Chondrocyte (in vitro differentiated cells): ENCODE data around the gene BZW2. TPM values are rescaled to one million over a fixed set of nuclear protein-coding genes. Genes with fewer than 3 reads are reported as not detected.
A peak's percentile ranks its signal among the peaks of the same experiment; 100 is the strongest.

Experiments used
- DNase-seq: peaks from one replicate; pipeline ENCODE4 v3.0.0; 2021; ENCODE audit warnings: mixed read lengths, low spot score
- H3K27ac Mint-ChIP-seq: one replicate; pipeline ENCODE4 v1.8.0; 2021; ENCODE audit warnings: mild to moderate bottlenecking, moderate library complexity, mixed read lengths; ENCODE audit not compliant: unreplicated experiment
- H3K27me3 Mint-ChIP-seq: 2 replicates; pipeline ENCODE4 v1.8.0; 2021; ENCODE audit warnings: low read depth, mixed read lengths
- H3K36me3 Mint-ChIP-seq: 2 replicates; pipeline ENCODE4 v1.8.0; 2021; ENCODE audit warnings: low read depth, mixed read lengths
- H3K4me1 Mint-ChIP-seq: 2 replicates; pipeline ENCODE4 v1.8.0; 2021; ENCODE audit warnings: low read depth, mild to moderate bottlenecking, mixed read lengths
- H3K4me3 Mint-ChIP-seq: one replicate; pipeline ENCODE4 v1.8.0; 2021; ENCODE audit warnings: mild to moderate bottlenecking, moderate library complexity, mixed read lengths; ENCODE audit not compliant: unreplicated experiment
- H3K9me3 Mint-ChIP-seq: 2 replicates; pipeline ENCODE4 v1.8.0; 2021; ENCODE audit warnings: low read depth, mixed read lengths
- total RNA-seq: library from RNA; stranded (reverse); gene quantifications from 3 replicates; pipeline ENCODE4 v1.2.1, GENCODE V29; 2021
- TF ChIP-seq, protein P1 (sequence below): fragments of 200-600 bp; sonication (generic); IDR thresholded peaks from 2 replicates; pipeline ENCODE4 v1.5.0; 2021; ENCODE audit warnings: antibody characterized with exemption, mild to moderate bottlenecking, moderate library complexity

Gene BZW2
- total RNA-seq, 1 donor from 2014 or later = 44.8 TPM

DNA sequence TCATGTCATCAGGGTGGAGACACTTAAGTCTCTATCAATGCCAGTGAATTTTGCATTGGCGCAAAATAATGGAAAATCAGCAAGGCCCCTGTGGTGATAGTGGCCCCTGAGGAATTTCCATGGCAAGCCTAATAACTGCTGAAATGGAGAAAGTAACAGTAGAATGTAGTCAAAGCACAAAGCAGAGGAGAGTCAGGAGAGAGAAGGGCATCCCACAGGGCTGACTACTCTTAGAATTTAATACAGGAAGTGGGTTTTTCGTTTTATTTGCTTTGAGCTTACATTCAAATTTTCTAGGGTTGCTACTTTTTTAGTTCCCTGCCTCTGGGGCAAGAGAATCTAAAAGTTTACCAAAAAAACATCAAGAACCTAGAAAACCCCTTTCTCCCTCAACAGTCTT lies 39.0 kb downstream of the BZW2 start:
- Mint-ChIP-seq H3K27ac (peak overlapping the region; percentile 49), H3K36me3 (peaks cover 29% of the 10 kb centered on the region), H3K4me1 (peaks cover 12% of the 10 kb centered on the region), H3K9me3 (no peaks in the 10 kb centered on the region), H3K27me3 (no peaks in the 10 kb centered on the region), H3K4me3 (no peak overlapping the region)
- no peak for DNase-seq
- TF ChIP-seq, protein P1, sequence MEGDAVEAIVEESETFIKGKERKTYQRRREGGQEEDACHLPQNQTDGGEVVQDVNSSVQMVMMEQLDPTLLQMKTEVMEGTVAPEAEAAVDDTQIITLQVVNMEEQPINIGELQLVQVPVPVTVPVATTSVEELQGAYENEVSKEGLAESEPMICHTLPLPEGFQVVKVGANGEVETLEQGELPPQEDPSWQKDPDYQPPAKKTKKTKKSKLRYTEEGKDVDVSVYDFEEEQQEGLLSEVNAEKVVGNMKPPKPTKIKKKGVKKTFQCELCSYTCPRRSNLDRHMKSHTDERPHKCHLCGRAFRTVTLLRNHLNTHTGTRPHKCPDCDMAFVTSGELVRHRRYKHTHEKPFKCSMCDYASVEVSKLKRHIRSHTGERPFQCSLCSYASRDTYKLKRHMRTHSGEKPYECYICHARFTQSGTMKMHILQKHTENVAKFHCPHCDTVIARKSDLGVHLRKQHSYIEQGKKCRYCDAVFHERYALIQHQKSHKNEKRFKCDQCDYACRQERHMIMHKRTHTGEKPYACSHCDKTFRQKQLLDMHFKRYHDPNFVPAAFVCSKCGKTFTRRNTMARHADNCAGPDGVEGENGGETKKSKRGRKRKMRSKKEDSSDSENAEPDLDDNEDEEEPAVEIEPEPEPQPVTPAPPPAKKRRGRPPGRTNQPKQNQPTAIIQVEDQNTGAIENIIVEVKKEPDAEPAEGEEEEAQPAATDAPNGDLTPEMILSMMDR = no peak

DNA sequence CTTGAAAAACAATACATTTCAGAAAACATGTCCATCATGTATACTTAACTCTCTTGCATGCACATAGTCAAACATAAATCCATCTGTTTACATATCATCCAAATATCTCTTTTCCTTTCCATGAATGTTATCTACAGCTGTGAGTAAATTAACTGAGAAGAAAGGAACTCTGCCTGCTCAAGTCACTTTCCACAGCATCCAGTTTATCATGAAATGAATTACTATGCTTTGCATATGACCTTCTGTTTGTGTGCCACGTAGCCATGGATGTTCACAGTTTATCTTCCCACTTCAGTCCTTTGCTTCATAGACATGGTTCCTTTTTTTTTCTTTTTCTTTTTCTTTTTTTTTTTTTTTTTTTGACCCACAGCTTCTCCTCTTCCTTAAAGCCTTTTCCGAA lies 39.6 kb downstream of the BZW2 start:
- H3K36me3 Mint-ChIP-seq = peaks cover 29% of the 10 kb centered on the region
- peaks cover 12% of the 10 kb centered on the region for H3K4me1 Mint-ChIP-seq
- no peak for DNase-seq

DNA sequence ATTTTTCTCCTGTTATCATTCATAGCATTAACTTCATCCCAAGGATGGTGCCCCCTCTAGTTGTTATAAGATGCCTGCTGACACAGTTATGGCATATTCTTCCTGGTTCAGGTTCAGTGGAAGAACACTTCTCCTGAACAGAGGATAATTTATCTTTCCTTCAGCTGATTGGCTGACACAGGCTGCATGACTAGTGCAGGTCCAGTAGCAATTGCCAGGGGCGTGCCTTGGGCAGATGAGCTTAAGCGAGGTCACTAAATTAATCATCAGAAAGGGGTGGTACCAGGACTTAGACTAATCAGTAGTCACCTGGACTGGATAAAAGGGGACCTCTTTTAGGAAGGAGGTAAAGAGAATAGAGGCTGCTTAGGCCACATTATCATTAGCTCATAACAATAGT lies 42.3 kb downstream of the BZW2 start:
- no peaks in the 10 kb centered on the region for H3K9me3 Mint-ChIP-seq
- H3K4me3 Mint-ChIP-seq = no peak overlapping the region
- TF ChIP-seq, protein P1 = no peak
- no peak for DNase-seq
- no peaks in the 10 kb centered on the region for H3K27me3 Mint-ChIP-seq
- peaks cover 18% of the 10 kb centered on the region for H3K36me3 Mint-ChIP-seq
- H3K4me1 Mint-ChIP-seq = peaks cover 13% of the 10 kb centered on the region
- H3K27ac Mint-ChIP-seq = no peak overlapping the region

More for the DNA sequence above, 39.6 kb downstream of the BZW2 start:
- TF ChIP-seq, protein P1 = no peak
- H3K9me3 Mint-ChIP-seq = no peaks in the 10 kb centered on the region
- no peak overlapping the region for H3K4me3 Mint-ChIP-seq
- no peaks in the 10 kb centered on the region for H3K27me3 Mint-ChIP-seq
- H3K27ac Mint-ChIP-seq = no peak overlapping the region

DNA sequence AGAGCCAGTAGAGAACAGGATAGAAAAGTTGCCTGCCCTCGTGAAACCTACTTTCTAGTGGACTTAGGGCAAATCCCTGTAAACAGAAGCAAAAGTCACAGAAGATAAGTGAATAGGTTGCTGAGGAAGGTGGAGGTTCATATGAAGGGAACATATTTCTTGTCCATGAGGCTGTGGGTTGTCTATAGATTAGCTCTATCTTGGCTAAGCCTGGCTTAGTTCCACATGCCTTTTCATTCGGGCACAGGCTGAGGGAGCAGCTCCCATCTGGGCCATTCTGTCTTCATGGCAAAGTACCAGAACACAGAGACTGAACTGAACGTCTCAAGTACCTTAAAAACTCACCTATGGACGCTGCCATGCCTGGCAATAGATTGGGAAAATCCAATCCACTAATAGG lies 45.3 kb downstream of the BZW2 start:
- no peak for DNase-seq
- no peak overlapping the region for H3K4me3 Mint-ChIP-seq
- H3K27ac Mint-ChIP-seq = no peak overlapping the region
- TF ChIP-seq, protein P1 = no peak
- peaks cover 15% of the 10 kb centered on the region for H3K4me1 Mint-ChIP-seq
- H3K27me3 Mint-ChIP-seq = no peaks in the 10 kb centered on the region
- H3K9me3 Mint-ChIP-seq = no peaks in the 10 kb centered on the region
- H3K36me3 Mint-ChIP-seq = peaks cover 12% of the 10 kb centered on the region

DNA sequence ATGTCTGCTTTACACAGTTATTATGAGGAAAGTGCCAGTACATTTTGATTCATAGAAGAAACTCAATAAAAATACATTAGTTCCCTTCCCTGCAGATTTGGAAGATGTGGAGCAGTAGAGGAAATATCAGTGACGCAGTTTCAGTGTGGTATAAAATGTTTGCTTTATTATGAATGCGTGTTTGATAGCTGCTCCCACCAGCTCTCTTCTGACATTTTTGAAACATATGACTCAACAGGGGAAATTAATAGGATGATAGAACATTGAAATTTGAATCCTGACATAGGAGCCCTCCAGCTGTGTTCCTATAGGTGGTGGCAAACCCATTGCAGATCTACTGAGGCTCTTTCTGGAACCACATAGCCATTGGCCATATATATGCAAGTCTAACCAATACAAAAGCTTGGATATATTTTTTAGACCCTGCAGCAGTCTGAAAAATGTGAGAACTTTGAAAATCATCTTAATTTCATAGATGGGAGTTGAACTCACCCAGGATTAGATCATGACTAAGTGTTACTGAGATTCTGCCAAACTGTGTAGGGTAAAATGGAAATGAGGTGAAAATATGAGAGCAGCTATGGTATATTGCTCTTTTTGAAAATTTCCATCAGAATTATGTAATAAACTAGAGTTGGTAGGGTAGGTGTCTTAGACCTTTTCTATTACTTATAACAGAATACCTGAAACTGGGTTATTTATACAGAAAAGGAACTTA lies 47.8 kb downstream of the BZW2 start:
- no peak overlapping the region for H3K4me3 Mint-ChIP-seq
- H3K9me3 Mint-ChIP-seq = no peaks in the 10 kb centered on the region
- TF ChIP-seq, protein P1 = no peak
- peaks cover 12% of the 10 kb centered on the region for H3K36me3 Mint-ChIP-seq
- H3K27me3 Mint-ChIP-seq = no peaks in the 10 kb centered on the region
- peak overlapping the region; percentile 1 for H3K27ac Mint-ChIP-seq
- no peak for DNase-seq
- peaks cover 31% of the 10 kb centered on the region for H3K4me1 Mint-ChIP-seq
